ENCODE results near the gene PRR12. TPM values are rescaled to one million over a fixed set of nuclear protein-coding genes. Genes with fewer than 3 reads are reported as not detected.

PRR12 gene
- total and polyA plus RNA-seq, 9 of the 15 experiments (the other 6 are each of a cell fraction or from before 2014, with no cell fraction given) = 0.01 to 21.1 (median 0.98) TPM

GRCh38 chr19:49666120-49666444 lies 75.1 kb downstream of the PRR12 start (continued):
- TF ChIP-seq CTCFL (IDR thresholded peaks at IDR 0.05; ENCODE audit: borderline replicate concordance, insufficient read depth, low read depth, low read length, poor library complexity, severe bottlenecking) (peak; percentile 80), TEAD4 (IDR thresholded peaks at IDR 0.05; ENCODE audit: low read length) (peak; percentile 48), TEAD4 (CRISPR knock-in tag; IDR thresholded peaks at IDR 0.05; ENCODE audit: borderline replicate concordance) (no peak)

DNA sequence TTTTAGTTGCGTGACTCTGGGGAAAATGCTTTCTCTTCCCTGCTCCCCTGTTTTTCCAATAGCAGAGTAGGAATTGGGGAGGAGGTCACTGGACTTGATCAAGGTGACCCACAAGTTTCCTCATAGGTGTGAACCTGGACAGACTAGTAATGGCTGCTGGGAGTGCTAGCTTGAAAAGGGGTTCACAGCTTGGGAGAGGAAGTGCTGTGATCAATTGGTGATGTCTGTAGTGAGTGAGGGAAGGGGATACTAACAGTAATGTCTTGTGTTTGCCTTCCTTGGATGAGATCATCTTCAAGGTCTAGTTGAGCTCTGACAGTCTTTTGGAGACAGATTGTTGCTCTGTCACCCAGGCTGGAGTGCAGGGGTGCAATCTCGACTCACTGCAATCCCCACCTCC lies 76.5 kb downstream of the PRR12 start:
- POLR2A ChIA-PET = interaction anchor here (5.2 to 6.1 kb wide), 2 partner anchors 9 to 11 kb away, joined by 28 to 35 read pairs; partner anchors contain the start of gene PRMT1
- BruUV-seq (replicated peaks) = no TSS peak
- H3K4me1 ChIP-seq (replicated peaks in 1 of 2; ENCODE audit: control insufficient read depth in 2 of 2, insufficient read depth in 2 of 2, low read length in 2 of 2) = peaks cover 16 to 35% of the 10 kb centered on the region in 2 experiments; a peak in 4 of 5 replicates
- H3K36me3 ChIP-seq (ENCODE audit: control insufficient read depth, insufficient read depth, low read length) = peaks cover 56% of the 10 kb centered on the region
- peak overlapping the region; percentile 99 for H3K4me2 ChIP-seq (ENCODE audit: insufficient read depth, low read length)
- DNase-seq (ENCODE audit: extremely low read depth in 1 of 4, low spot score in 3 of 4) (peak in 1 of 4 experiments; percentile 31), FAIRE-seq (peak; percentile 40), ATAC-seq (no peak)
- CTCF ChIA-PET (ENCODE audit: low intra/inter-chr PET ratio) = no interaction called here
- H2AFZ ChIP-seq (ENCODE audit: low read depth, low read length) = no peak overlapping the region
- intact Hi-C loops (cut with micrococcal nuclease) = no loop called here
- in situ Hi-C loops (cut with MboI) = no loop called here
- peak overlapping the region; percentile 81 for H3K4me3 ChIP-seq
- H3K27me3 ChIP-seq (ENCODE audit: control insufficient read depth in 2 of 2, insufficient read depth in 2 of 2, low read length in 2 of 2) = no peaks in the 10 kb centered on the region
- H3K9me3 ChIP-seq (replicated peaks; ENCODE audit: control insufficient read depth, insufficient read depth, low read depth, low read length) = no peaks in the 10 kb centered on the region
- 70% methylated on average over 2 of the region's 2 CpGs for WGBS (ENCODE audit: insufficient coverage, low coverage, missing lambda C conversion rate)
- peaks cover 6% of the 10 kb centered on the region; the same call in 1 of the 2 replicates for H4K20me1 ChIP-seq (replicated peaks; ENCODE audit: control insufficient read depth, insufficient read depth, low read length)
- no peaks in the 10 kb centered on the region for H3K9me1 ChIP-seq (ENCODE audit: control insufficient read depth, insufficient read depth, low read length)
- peaks cover 58% of the 10 kb centered on the region for H3K79me2 ChIP-seq (ENCODE audit: control insufficient read depth, insufficient read depth, low read length)
- peak overlapping the region; percentile 94 to 98 for H3K9ac ChIP-seq (ENCODE audit: insufficient read depth in 1 of 2, low read depth in 2 of 2, low read length in 2 of 2)
- H3K27ac ChIP-seq (ENCODE audit: extremely low read depth, low read depth, low read length) = peak overlapping the region; percentile 91
- no peak for TF ChIP-seq POU5F1 (IDR thresholded peaks at IDR 0.05; ENCODE audit: borderline replicate concordance, low read depth, low read length, partially characterized antibody)
- TF ChIP-seq CHCHD3 (CRISPR knock-in tag; IDR thresholded peaks at IDR 0.05) = no peak
- TF ChIP-seq CREM (IDR thresholded peaks at IDR 0.05; ENCODE audit: low read depth) = 0 out of 2 replicates have a peak, but pooled peaks have one; percentile 18
- TF ChIP-seq NR2C1 (IDR thresholded peaks at IDR 0.05) = no peak
- no peak for TF ChIP-seq NR2C1 (tag; IDR thresholded peaks at IDR 0.05)
- no peak for TF ChIP-seq ZNF436 (CRISPR knock-in tag; IDR thresholded peaks at IDR 0.05)
- 0 out of 2 replicates have a peak, but pooled peaks have one; percentile 11 for TF ChIP-seq JUN (IDR thresholded peaks at IDR 0.05; ENCODE audit: borderline replicate concordance, low read depth, low read length)
- no peak for TF ChIP-seq JUN (CRISPR knock-in tag; IDR thresholded peaks at IDR 0.05; ENCODE audit: borderline replicate concordance)
- no peak for TF ChIP-seq RBFOX2 (IDR thresholded peaks at IDR 0.05; ENCODE audit: low read depth, low read length)
- no peak for TF ChIP-seq KHSRP (IDR thresholded peaks at IDR 0.05)
- TF ChIP-seq, protein P1, sequence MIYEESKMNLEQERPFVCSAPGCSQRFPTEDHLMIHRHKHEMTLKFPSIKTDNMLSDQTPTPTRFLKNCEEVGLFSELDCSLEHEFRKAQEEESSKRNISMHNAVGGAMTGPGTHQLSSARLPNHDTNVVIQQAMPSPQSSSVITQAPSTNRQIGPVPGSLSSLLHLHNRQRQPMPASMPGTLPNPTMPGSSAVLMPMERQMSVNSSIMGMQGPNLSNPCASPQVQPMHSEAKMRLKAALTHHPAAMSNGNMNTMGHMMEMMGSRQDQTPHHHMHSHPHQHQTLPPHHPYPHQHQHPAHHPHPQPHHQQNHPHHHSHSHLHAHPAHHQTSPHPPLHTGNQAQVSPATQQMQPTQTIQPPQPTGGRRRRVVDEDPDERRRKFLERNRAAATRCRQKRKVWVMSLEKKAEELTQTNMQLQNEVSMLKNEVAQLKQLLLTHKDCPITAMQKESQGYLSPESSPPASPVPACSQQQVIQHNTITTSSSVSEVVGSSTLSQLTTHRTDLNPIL (CRISPR knock-in tag; IDR thresholded peaks at IDR 0.05) = no peak
- TF ChIP-seq TFAM (CRISPR knock-in tag; conservative IDR thresholded peaks at IDR 0.05) = no peak
- no peak for TF ChIP-seq ZC3H8 (IDR thresholded peaks at IDR 0.05)
- peak; percentile 92 for TF ChIP-seq ZNF23 (CRISPR knock-in tag; IDR thresholded peaks at IDR 0.05)
- TF ChIP-seq CBX3 (IDR thresholded peaks at IDR 0.05; ENCODE audit: borderline replicate concordance in 1 of 2, low read length in 2 of 2) = no peak
- TF ChIP-seq MED1 (CRISPR knock-in tag; IDR thresholded peaks at IDR 0.05; ENCODE audit: borderline replicate concordance) = no peak

Data from K562 (cell line).